Calu3 (cell line): ENCODE measurements around the gene SAP130. TPM values are rescaled to one million over a fixed set of nuclear protein-coding genes. Genes with fewer than 3 reads are reported as not detected.

ENCODE experiments used
- BruUV-seq: library from RNA; stranded (reverse); fragments of 400-500 nt; replicated peaks from 2 replicates; lab custom pipeline; 2021; lab: Mats Ljungman, UMichigan
- CTCF ChIA-PET: fragments of 300-600 bp; sonication (Branson Sonifier 250); formaldehyde crosslinking; loops from one replicate; lab custom pipeline; 2022; ENCODE audit warnings: antibody characterized with exemption; lab: Charles Lee
- DNase-seq: peaks from one replicate; pipeline ENCODE4 v3.0.0; 2022
- H3K27ac Mint-ChIP-seq: one replicate; pipeline ENCODE4 v1.8.0; 2022; ENCODE audit warnings: mixed read lengths; ENCODE audit not compliant: unreplicated experiment
- H3K27me3 Mint-ChIP-seq: one replicate; pipeline ENCODE4 v1.8.0; 2022; ENCODE audit warnings: mixed read lengths; ENCODE audit not compliant: unreplicated experiment
- H3K36me3 Mint-ChIP-seq: one replicate; pipeline ENCODE4 v1.8.0; 2022; ENCODE audit warnings: mild to moderate bottlenecking, moderate library complexity, mixed read lengths; ENCODE audit not compliant: insufficient read depth, unreplicated experiment
- H3K4me1 Mint-ChIP-seq: one replicate; pipeline ENCODE4 v1.8.0; 2022; ENCODE audit warnings: mild to moderate bottlenecking, low read depth, mixed read lengths; ENCODE audit not compliant: unreplicated experiment
- H3K4me3 Mint-ChIP-seq: one replicate; pipeline ENCODE4 v1.8.0; 2022; ENCODE audit warnings: mild to moderate bottlenecking, low read depth, moderate library complexity, mixed read lengths; ENCODE audit not compliant: unreplicated experiment
- H3K9me3 Mint-ChIP-seq: one replicate; pipeline ENCODE4 v1.8.0; 2022; ENCODE audit warnings: low read depth, mixed read lengths; ENCODE audit not compliant: unreplicated experiment
- intact Hi-C: fragments of 100-400 bp; cut with micrococcal nuclease; formaldehyde crosslinking; loops from one replicate; pipeline ENCODE4 v1.10.0; 2022; ENCODE audit not compliant: unreplicated experiment
- total RNA-seq: library from RNA; stranded (reverse); gene quantifications from 2 replicates; pipeline ENCODE4 v1.2.3, GENCODE V29; 2022
- TF ChIP-seq, protein P1 (sequence below): fragments of 200-600 bp; IDR thresholded peaks from one replicate; pipeline ENCODE4 v1.8.0; 2022; ENCODE audit warnings: antibody characterized with exemption; ENCODE audit not compliant: unreplicated experiment

SAP130 gene
- total RNA-seq, 1 experiment from 2014 or later, result 29.7 TPM

DNA sequence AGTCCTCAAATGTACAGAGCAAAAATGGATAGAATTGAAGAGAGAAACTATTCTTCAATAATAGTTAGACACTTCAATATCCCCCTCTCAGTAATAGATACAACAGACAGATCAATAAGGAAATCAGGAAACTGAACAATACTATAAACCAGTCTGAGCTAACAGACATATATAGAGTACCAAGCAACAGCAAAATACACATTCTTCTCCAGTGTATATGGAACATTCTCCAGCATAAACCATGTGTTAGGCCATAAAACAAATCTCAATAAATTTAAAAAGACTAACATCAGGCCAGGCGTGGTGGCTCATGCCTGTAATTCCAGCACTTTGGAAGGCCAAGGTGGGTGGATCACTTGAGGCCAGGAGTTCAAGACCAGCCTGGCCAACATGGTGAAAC lies 98.4 kb downstream of the SAP130 start:
- CTCF ChIA-PET, result no interaction called here
- Mint-ChIP-seq H3K27me3 (no peaks in the 10 kb centered on the region), H3K9me3 (no peaks in the 10 kb centered on the region), H3K27ac (no peak overlapping the region), H3K4me3 (no peak overlapping the region), H3K36me3 (no peaks in the 10 kb centered on the region), H3K4me1 (no peaks in the 10 kb centered on the region)
- BruUV-seq, result no TSS peak
- TF ChIP-seq, protein P1, sequence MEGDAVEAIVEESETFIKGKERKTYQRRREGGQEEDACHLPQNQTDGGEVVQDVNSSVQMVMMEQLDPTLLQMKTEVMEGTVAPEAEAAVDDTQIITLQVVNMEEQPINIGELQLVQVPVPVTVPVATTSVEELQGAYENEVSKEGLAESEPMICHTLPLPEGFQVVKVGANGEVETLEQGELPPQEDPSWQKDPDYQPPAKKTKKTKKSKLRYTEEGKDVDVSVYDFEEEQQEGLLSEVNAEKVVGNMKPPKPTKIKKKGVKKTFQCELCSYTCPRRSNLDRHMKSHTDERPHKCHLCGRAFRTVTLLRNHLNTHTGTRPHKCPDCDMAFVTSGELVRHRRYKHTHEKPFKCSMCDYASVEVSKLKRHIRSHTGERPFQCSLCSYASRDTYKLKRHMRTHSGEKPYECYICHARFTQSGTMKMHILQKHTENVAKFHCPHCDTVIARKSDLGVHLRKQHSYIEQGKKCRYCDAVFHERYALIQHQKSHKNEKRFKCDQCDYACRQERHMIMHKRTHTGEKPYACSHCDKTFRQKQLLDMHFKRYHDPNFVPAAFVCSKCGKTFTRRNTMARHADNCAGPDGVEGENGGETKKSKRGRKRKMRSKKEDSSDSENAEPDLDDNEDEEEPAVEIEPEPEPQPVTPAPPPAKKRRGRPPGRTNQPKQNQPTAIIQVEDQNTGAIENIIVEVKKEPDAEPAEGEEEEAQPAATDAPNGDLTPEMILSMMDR, result no peak
- intact Hi-C loops, result no loop called here
- DNase-seq, result no peak

DNA sequence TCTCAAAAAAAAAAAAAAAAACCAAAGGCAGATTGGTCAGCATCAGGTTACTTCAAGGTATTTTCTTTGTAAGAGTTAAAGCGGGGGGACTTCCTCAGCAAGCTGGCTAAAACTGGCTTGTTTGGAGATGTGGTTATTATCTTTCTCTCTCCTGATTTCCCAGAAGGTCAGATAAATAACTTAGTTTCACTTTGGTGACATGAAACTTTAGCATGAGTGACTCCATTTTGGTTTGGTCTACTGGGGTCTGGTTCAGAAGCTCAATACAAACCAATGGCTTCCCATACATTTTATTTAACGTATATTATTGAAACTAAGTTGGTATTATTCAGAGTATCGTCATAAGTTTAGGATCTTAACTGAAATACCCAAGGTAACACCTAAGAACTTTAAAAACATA lies 100.5 kb downstream of the SAP130 start:
- intact Hi-C loops, result no loop called here
- CTCF ChIA-PET, result interaction anchor here (1.1 kb wide), 1 partner anchor 253 kb away, joined by 3 read pairs; no protein-coding TSS in a partner anchor

DNA sequence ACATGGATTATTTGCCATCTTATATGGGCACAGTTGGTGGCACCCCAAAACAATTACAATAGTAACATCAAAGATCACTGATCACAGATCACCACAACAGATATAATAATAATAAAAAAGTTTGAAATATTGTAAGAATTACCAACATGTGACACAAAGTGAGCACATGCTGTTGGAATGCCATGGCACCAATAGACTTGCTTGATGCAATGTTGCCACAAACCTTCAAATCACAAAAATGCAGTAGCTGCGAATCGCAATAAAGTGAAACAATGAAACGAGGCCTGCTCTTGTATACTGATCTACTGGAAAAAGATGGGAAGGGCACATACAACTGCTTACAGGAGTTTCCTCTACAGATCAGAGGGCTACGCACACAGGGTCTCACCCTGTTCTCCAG lies 109.9 kb downstream of the SAP130 start:
- BruUV-seq, result no TSS peak
- Mint-ChIP-seq H3K27ac (no peak overlapping the region), H3K27me3 (no peaks in the 10 kb centered on the region), H3K4me1 (no peaks in the 10 kb centered on the region), H3K4me3 (no peak overlapping the region), H3K36me3 (no peaks in the 10 kb centered on the region), H3K9me3 (no peaks in the 10 kb centered on the region)
- CTCF ChIA-PET, result no interaction called here
- intact Hi-C loops, result no loop called here
- TF ChIP-seq, protein P1, result no peak
- DNase-seq, result no peak

More for the DNA sequence above, 100.5 kb downstream of the SAP130 start:
- no peak for DNase-seq
- TF ChIP-seq, protein P1, result no peak
- Mint-ChIP-seq H3K36me3 (no peaks in the 10 kb centered on the region), H3K9me3 (no peaks in the 10 kb centered on the region), H3K4me1 (no peaks in the 10 kb centered on the region), H3K4me3 (no peak overlapping the region), H3K27ac (no peak overlapping the region), H3K27me3 (no peaks in the 10 kb centered on the region)
- no TSS peak for BruUV-seq

DNA sequence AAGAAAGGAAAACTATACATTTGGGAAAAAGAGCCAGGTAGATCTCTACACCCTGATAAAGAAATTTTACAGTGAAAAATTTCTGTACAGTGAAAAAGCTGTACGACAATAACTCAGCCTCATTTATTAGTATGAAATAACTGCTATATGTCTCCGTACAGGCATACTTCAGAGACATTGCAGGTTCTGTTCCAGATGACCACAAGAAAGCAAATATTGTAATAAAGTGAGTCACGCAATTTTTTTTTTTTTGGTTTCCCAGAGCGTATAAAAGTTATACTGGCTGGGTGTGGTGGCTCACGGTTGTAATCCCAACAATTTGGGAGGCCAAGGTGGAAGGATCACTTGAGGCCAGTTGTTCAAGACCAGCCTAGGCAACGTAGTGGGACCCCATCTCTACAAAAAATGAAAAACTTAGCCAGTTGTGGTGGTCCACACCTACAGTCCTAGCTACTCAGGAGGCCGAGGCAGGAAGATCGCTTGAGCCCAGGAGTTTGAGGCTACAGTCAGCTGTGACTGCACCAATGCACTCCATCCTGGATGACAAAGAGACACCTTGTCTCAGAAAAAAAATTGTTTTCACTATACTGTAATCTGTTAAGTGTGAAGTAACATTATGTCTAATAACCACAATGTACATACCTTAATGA lies 113.9 kb downstream of the SAP130 start:
- CTCF ChIA-PET, result no interaction called here
- intact Hi-C loops, result no loop called here
- no peaks in the 10 kb centered on the region for H3K27me3 Mint-ChIP-seq
- no peak overlapping the region for H3K4me3 Mint-ChIP-seq
- TF ChIP-seq, protein P1, result no peak
- H3K9me3 Mint-ChIP-seq, result no peaks in the 10 kb centered on the region
- H3K4me1 Mint-ChIP-seq, result no peaks in the 10 kb centered on the region
- DNase-seq, result peak; percentile 12
- H3K27ac Mint-ChIP-seq, result no peak overlapping the region
- no TSS peak for BruUV-seq
- H3K36me3 Mint-ChIP-seq, result no peaks in the 10 kb centered on the region
